ENCODE data around the gene ATG3.
A peak's percentile ranks its signal among the peaks of the same experiment; 100 is the strongest.
"Not testable (repeated sequence)": the region's sequence is repeated elsewhere in the genome, so short reads cannot be mapped to it uniquely, and the experiment has no call there.

The ATG3 gene

DNA sequence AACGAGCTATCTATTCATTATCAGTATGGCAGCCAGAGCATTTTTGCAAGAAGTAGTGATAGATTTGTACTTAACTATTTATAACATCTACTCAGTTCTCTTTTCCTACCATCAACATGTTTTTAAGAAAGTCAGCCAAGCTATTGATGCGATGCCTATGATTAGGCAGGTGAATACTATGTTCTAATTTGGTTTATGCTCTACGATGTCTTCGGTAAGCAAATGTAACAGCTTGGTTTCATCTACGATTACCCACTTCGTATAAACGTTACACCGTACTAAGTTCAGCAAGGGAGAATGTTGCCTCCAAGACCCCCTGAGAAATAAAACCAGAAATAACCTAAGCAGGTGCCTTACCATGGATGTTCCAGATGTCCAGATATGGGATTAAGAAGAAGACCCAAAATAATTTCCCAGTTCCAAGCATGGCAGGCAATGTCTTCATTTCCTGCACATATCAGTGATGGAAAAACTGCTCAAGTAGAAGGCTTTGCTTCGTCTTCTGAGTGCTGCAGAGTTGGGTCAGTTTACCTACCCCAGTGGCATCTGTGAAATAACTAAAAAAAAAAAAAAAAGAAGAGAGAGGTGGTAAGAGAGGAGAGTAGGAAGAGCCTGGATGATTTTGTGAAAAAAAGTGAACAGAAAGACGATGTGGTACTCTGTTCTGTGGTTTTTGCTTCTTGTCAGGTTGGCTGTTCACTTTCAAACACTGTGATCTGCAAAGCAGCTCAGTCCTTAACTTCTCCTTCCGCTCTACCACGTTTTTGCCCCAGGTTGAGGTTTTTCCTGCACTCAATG is 62.6 kb downstream of the ATG3 start, which contains the start of gene BTLA:
Gene BTLA (minus strand): TSS at position 559 of the 798 bp plus-strand sequence. CDS start 114 bp downstream, at position 445.
- DNase-seq (ENCODE audit: low read depth in 2 of 2): peak in 1 of 2 donors; percentile 14

DNA sequence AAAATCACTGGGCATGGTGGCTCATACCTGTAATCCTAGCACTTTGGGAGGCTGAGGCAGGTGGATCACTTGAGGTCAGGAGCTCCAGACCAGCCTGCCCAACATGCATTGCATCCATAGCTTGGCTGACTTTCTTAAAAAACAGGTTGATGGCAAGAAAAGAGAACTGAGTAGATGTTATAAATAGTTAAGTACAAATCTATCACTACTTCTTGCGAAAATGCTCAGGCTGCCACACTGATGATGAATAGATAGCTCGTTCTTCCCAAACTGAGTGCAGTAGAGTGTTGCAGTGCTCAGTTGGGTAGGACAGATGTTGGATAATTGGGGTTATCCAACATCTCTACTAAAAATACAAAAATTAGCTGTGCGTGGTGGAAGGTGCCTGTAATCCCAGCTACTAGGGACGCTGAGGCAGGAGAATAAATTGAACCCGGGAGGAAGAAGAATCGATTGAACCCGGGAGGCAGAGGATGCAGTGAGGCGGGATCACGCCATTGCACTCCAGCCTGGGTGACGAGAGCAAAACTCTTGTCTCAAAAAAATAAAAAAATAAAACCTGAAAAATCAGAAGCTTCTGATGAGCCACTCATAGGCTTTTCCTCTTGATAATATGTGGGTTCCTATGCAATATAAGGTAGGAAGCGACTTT is 63.7 kb downstream of the ATG3 start:
- DNase-seq (ENCODE audit: low read depth in 2 of 2): no peak

DNA sequence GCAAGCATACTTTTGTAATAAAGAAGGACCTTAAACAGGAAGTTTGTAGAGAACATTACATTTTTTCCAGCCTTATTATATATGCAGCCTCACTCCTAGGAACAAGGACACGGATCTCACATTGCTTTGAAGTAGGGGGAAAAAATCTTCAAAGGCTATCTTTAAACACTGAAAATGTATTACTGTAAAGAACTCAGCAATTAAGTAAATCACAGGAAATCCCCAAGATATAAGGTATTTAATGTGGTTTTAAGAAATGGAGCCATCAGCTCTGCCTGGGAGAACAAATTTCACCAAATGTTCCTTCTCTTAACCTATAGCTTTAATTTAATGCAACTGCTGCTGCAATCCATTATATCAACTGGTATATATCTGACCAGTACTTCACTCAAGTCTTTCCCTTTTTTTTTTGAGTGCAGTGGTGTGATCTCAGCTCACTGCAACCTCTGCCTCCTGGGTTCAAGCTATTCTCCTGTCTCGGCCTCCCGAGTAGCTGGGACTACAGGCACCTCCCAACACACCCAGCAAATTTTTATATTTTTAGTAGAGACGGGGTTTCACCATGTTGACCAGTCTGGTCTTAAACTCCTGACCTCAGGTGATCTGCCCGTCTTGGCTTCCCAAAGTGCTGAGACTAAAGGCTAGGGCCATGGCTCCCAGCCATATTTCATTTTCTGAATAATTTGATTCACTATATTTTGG is 65.2 kb downstream of the ATG3 start:
- no peak for DNase-seq (ENCODE audit: low read depth in 2 of 2)

GRCh38 chr3:112494448-112494767 is 67.4 kb downstream of the ATG3 start:
- DNase-seq (ENCODE audit: low read depth in 2 of 2): not testable (repeated sequence)

GRCh38 chr3:112492124-112492523 is 69.6 kb downstream of the ATG3 start:
- DNase-seq (ENCODE audit: low read depth in 2 of 2): no peak

GRCh38 chr3:112491373-112491772 is 70.4 kb downstream of the ATG3 start:
- no peak for DNase-seq (ENCODE audit: low read depth in 2 of 2)

DNA sequence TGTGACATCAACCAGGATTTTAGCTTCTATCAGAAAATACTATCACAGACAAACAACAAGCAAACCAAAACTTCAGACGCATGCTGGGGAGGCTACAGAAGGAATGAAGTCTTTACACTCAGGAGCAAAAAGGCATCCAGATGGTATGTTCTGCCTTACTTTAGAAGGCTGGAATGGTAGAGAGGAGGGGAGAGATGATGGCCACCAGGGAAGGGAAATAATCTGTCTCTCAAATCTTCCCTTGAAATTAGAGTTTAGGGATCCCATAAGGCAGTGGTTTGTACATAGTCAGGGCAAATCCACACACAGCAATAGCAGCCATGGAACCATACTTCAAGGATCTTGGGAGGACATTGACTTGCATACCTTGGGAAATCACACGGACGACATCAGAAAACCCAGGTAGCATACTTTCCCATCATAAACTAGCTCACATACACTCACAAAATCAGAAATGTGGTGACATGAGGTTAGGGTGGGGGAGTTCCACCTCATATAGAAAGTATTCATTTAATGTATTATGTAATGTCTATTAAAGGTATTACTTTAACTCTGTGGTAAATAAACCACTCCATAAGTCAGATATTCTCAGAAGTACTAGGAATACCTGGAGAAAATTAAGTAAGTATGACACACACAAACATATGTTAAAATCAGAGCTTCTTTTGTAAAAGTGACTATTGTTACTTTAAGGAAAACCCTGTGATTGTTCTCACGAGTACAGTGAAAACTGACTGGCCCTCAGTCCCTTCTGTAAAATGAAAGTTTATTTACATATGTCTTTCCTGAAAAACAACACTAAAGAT is 71.9 kb downstream of the ATG3 start:
- no peak for DNase-seq (ENCODE audit: low read depth in 2 of 2)

GRCh38 chr3:112486811-112487505 is 74.8 kb downstream of the ATG3 start:
- no peak for DNase-seq (ENCODE audit: low read depth in 2 of 2)

DNA sequence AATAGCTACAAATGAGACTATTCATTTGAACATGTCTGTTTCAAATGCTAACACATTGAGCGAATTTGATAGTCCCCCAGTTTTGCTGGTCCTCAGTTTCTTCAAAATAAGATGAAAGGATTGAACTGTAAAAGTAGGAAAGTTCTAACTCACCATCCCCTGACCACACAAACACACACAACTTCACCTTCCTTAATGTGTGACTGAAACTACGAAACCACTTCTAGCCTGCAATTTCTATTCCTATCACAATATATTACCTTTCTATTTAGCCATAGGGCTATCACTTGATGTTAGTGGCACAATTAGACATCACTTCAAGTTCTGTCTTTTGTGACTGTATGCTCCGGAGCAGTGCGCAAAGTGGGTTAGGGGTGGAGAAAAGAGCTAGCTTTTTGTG is 77.4 kb downstream of the ATG3 start:
- DNase-seq (ENCODE audit: low read depth in 2 of 2): no peak

DNA sequence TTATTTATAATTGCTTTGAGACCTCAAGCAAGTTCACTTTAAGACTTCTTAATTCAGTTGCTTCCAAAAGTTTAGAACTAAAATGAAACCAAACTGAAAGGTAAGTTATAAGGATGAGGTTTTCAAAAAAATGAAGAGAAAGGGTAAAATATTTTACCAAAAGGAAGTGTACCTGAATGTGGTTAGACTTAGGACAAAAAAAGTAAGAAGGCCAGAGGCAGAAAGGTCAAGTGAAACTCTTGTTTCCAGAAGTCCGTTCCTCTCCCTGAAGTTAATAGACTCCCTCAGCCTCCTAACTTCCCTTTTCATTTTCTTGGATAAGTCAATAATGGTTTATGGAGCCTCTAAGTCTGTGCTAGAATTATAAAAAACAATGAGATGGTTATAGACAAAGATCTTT is 79.1 kb downstream of the ATG3 start:
- DNase-seq (ENCODE audit: low read depth in 2 of 2): no peak

All from stimulated activated CD8-positive, alpha-beta memory T cell treated with anti-CD3 and anti-CD28 coated beads, Interleukin-7, amount 100 ng/mL, for 4 hours (primary cell).